GM18498 (cell line): ENCODE measurements around the gene ZNF524.

Experiments
- ATAC-seq: cut with Tn5 transposase; IDR thresholded peaks from one replicate; pipeline ENCODE4 v1.9.1; 2021; ENCODE audit warnings: mild to moderate bottlenecking, moderate library complexity; ENCODE audit not compliant: unreplicated experiment

The ZNF524 gene

GRCh38 chr19:55601084-55601483 lies 996 bp downstream of the ZNF524 start:
- no peak for ATAC-seq

- ATAC-seq: no peak
Observed at GRCh38 chr19:55602104-55603001, 2.3 kb downstream of the ZNF524 start.

- ATAC-seq: no peak
Observed at GRCh38 chr19:55603115-55603514, 3.0 kb downstream of the ZNF524 start.

GRCh38 chr19:55603581-55604292 lies 3.6 kb downstream of the ZNF524 start:
- no peak for ATAC-seq

GRCh38 chr19:55605207-55605636 lies 5.1 kb downstream of the ZNF524 start:
- peak; percentile 73 for ATAC-seq

GRCh38 chr19:55605637-55606470 lies 5.8 kb downstream of the ZNF524 start, which contains the start of gene ZNF865:
Gene ZNF865, plus strand, starts transcription at chr19:55605647. Its CDS starts 7,972 bp downstream, at chr19:55613619.
- ATAC-seq: peak; percentile 20

- no peak for ATAC-seq
Observed at GRCh38 chr19:55606471-55606787, 6.3 kb downstream of the ZNF524 start.

- ATAC-seq: no peak
Observed at GRCh38 chr19:55606817-55607216, 6.7 kb downstream of the ZNF524 start.

GRCh38 chr19:55609326-55609725 lies 9.2 kb downstream of the ZNF524 start:
- ATAC-seq: no peak

- no peak for ATAC-seq
Observed at GRCh38 chr19:55611300-55611982, 11.4 kb downstream of the ZNF524 start.

- ATAC-seq: no peak
Observed at GRCh38 chr19:55611983-55612645, 12.0 kb downstream of the ZNF524 start.

GRCh38 chr19:55613396-55613795 lies 13.3 kb downstream of the ZNF524 start:
- ATAC-seq: no peak

- no peak for ATAC-seq
Observed at GRCh38 chr19:55613930-55614710, 14.0 kb downstream of the ZNF524 start.

GRCh38 chr19:55614711-55615542 lies 14.8 kb downstream of the ZNF524 start:
- no peak for ATAC-seq

GRCh38 chr19:55615543-55616394 lies 15.7 kb downstream of the ZNF524 start:
- no peak for ATAC-seq

- no peak for ATAC-seq
Observed at GRCh38 chr19:55616395-55616875, 16.3 kb downstream of the ZNF524 start.

- ATAC-seq: no peak
Observed at GRCh38 chr19:55617426-55617825, 17.3 kb downstream of the ZNF524 start.
